Measurements from ENCODE around the gene FIS1.
"Not testable (repeated sequence)": the region's sequence is repeated elsewhere in the genome, so short reads cannot be mapped to it uniquely, and the experiment has no call there.

FIS1 gene

GRCh38 chr7:101207459-101207858 lies 37.4 kb downstream of the FIS1 start:
- Histone ChIP-seq H3K36me3 (peaks cover 22 to 67% (median 61%) of the 10 kb centered on the region in 3 donors), H3K4me3 (no peak overlapping the region), H3K9me3 (no peaks in the 10 kb centered on the region), H3K4me1 (no peaks in the 10 kb centered on the region), H3K27ac (no peak overlapping the region), H3K27me3 (peaks cover 0 to 12% of the 10 kb centered on the region in 2 donors)
- no peak for TF ChIP-seq CTCF (IDR thresholded peaks at IDR 0.05)
- no peak for DNase-seq
- intact Hi-C loops (cut with DNase I; ENCODE audit: low total_unique reads), result no loop called here

GRCh38 chr7:101206665-101207042 lies 38.2 kb downstream of the FIS1 start:
- Histone ChIP-seq H3K4me3 (no peak overlapping the region), H3K27ac (no peak overlapping the region), H3K9me3 (no peaks in the 10 kb centered on the region), H3K27me3 (peaks cover 0 to 21% of the 10 kb centered on the region in 2 donors), H3K36me3 (peaks cover 16 to 59% (median 53%) of the 10 kb centered on the region in 3 donors), H3K4me1 (peaks cover 0 to 8% (median 7%) of the 10 kb centered on the region in 4 donors)
- intact Hi-C loops (cut with DNase I; ENCODE audit: low total_unique reads), result no loop called here
- no peak for DNase-seq
- no peak for TF ChIP-seq CTCF (IDR thresholded peaks at IDR 0.05)

- Histone ChIP-seq H3K4me3 (no peak overlapping the region), H3K27ac (no peak overlapping the region), H3K9me3 (no peaks in the 10 kb centered on the region), H3K36me3 (peaks cover 16 to 54% (median 48%) of the 10 kb centered on the region in 3 donors), H3K4me1 (peaks cover 0 to 11% (median 9%) of the 10 kb centered on the region in 4 donors), H3K27me3 (peaks cover 0 to 26% of the 10 kb centered on the region in 2 donors)
- intact Hi-C loops (cut with DNase I; ENCODE audit: low total_unique reads), result no loop called here
- DNase-seq, result no peak
- TF ChIP-seq CTCF (IDR thresholded peaks at IDR 0.05), result no peak
These were observed 38.8 kb downstream of the FIS1 start for GRCh38 chr7:101205901-101206664.

- H3K9me3 ChIP-seq; DNase-seq; intact Hi-C loops (cut with DNase I; ENCODE audit: low total_unique reads); H3K4me3 ChIP-seq; H3K27ac ChIP-seq: not testable (repeated sequence)
- peaks cover 0 to 11% (median 9%) of the 10 kb centered on the region in 4 donors for H3K4me1 ChIP-seq
- peaks cover 0 to 33% (median 28%) of the 10 kb centered on the region in 3 donors for H3K36me3 ChIP-seq
- H3K27me3 ChIP-seq, result peaks cover 0 to 43% of the 10 kb centered on the region in 2 donors
These were observed 40.8 kb downstream of the FIS1 start for GRCh38 chr7:101203740-101204738.

GRCh38 chr7:101202603-101202918 lies 42.3 kb downstream of the FIS1 start:
- Histone ChIP-seq H3K27ac (no peak overlapping the region), H3K4me3 (no peak overlapping the region), H3K4me1 (peaks cover 0 to 11% (median 9%) of the 10 kb centered on the region in 4 donors), H3K27me3 (peaks cover 0 to 55% of the 10 kb centered on the region in 2 donors), H3K9me3 (no peaks in the 10 kb centered on the region), H3K36me3 (peaks cover 0 to 18% (median 16%) of the 10 kb centered on the region in 3 donors)
- intact Hi-C loops (cut with DNase I; ENCODE audit: low total_unique reads), result no loop called here
- TF ChIP-seq CTCF (IDR thresholded peaks at IDR 0.05), result no peak
- DNase-seq, result no peak
